ENCODE measurements around the gene SLFNL1.

GRCh38 chr1:41038110-41038509, 16.6 kb upstream of the SLFNL1 start:
- no peak for TF ChIP-seq MAX (IDR thresholded peaks at IDR 0.05)
- TF ChIP-seq CTCF (IDR thresholded peaks at IDR 0.05; ENCODE audit: low read depth, low read length, missing input control): no peak
- no peak for TF ChIP-seq YY1 (IDR thresholded peaks at IDR 0.05)
